Spleen (tissue), 7 donors: ENCODE results near the gene ATP5F1D.

Experiments used
- CTCF ChIP-seq, 11 experiments: fragments of 200-600 bp in 7 of 11; fragments of 450-650 bp in 4 of 11; sonication (generic) in 4 of 11; IDR thresholded peaks in 8 of 11; conservative IDR thresholded peaks in 3 of 11; 1 replicate in 7 of 11; 2 replicates in 4 of 11; pipeline versions ENCODE4 v1.4.0 to v1.8.0; 2016 to 2021; ENCODE audit warnings: antibody characterized with exemption in 11 of 11, inconsistent platforms in 4 of 11, mild to moderate bottlenecking in 1 of 11
- POLR2A ChIP-seq, 3 donors: fragments of 450-650 bp; IDR thresholded peaks; one replicate each; pipeline ENCODE4 v1.5.1; 2017; ENCODE audit warnings: antibody characterized with exemption in 3 of 3, mild to moderate bottlenecking in 1 of 3
- donor health status: DM: no; HTN: no; CAD: no; lungs with moderate emphysema.
- donor health status: DM: no; HTN: no; CAD: no.
- donor health status: DM: no; HTN: no; CAD: no.

- TF ChIP-seq CTCF (IDR thresholded peaks at IDR 0.05 in 8 of 11, conservative IDR thresholded peaks at IDR 0.05 in 3 of 11) (no peak), POLR2A (IDR thresholded peaks at IDR 0.05) (no peak)
Measured at GRCh38 chr19:1245494-1246264, 4.1 kb downstream of the ATP5F1D start.
